ENCODE results near the gene MAP2K3.
"Not testable (repeated sequence)": the region's sequence is repeated elsewhere in the genome, so short reads cannot be mapped to it uniquely, and the experiment has no call there.

MAP2K3 gene

DNA sequence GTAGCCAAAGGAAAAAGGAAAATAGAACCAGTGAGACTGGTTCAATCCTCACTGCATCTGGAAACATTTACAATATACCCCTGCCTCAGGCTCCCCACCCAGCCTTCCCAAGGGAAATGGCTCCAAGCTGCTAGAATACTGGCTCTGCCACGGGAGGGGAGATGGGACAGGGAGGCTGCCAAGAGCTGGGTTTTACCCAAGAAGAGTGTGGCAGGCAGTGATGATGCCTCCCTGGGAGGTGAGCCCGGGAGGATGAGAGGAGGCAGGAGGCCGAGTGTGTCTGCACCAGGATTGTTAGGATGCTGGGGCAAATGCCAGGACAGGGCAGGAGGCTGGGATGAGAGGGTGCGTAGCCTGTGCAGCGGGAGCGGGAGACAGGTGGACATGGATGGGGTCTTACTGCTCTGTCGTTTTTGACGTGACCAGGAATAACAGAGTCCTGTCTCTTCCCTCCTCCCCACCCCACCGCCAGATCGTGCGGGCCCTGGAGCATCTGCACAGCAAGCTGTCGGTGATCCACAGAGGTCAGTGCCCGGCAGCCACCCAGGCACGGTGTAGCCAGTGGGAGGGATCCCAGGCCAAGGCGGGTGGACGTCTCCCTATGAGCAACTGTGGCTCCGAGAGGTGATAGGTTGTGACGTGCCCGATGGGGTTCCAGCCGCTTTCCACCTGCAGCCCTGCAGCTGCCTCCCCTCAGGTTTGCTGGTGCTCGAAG is 18.4 kb downstream of the MAP2K3 start:
- no peak for DNase-seq (ENCODE audit: low read depth)
- no peak overlapping the region for H3K4me3 ChIP-seq (ENCODE audit: low read depth, low read length)
- TF ChIP-seq, protein P1, sequence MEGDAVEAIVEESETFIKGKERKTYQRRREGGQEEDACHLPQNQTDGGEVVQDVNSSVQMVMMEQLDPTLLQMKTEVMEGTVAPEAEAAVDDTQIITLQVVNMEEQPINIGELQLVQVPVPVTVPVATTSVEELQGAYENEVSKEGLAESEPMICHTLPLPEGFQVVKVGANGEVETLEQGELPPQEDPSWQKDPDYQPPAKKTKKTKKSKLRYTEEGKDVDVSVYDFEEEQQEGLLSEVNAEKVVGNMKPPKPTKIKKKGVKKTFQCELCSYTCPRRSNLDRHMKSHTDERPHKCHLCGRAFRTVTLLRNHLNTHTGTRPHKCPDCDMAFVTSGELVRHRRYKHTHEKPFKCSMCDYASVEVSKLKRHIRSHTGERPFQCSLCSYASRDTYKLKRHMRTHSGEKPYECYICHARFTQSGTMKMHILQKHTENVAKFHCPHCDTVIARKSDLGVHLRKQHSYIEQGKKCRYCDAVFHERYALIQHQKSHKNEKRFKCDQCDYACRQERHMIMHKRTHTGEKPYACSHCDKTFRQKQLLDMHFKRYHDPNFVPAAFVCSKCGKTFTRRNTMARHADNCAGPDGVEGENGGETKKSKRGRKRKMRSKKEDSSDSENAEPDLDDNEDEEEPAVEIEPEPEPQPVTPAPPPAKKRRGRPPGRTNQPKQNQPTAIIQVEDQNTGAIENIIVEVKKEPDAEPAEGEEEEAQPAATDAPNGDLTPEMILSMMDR (IDR thresholded peaks at IDR 0.05; ENCODE audit: low read depth, low read length, missing control alignments) = no peak

DNA sequence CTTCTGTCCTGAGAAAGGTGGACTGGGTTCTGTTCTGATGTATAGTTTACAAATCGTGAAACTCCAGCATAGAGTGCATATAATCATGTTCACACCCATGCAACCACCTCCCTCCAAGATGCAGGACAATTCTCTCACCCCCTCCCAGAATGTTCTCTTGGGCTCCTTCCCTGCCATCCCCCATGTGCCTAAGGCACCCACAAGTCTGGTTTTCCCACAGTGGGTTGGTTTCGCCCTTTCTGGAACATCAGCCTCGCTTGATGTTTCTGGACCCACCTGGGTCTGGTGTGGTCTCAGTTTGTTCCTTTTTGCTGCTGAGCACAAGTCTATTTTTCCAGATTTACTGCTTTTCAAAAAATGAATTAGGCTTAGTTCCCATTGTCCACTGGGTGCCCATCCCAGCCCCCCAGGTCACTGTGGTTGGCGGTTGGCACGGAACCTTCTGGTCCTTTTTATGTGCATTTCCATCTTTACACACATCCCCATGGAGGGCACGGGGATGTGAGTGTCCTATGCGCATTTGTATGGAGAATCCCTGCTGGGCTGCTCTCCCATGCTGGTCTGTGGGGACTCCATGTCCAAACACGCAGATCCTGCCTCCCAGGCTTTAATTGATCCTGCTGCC is 19.0 kb downstream of the MAP2K3 start:
- no peak for DNase-seq (ENCODE audit: low read depth)
- TF ChIP-seq, protein P1 (IDR thresholded peaks at IDR 0.05; ENCODE audit: low read depth, low read length, missing control alignments) = no peak

DNA sequence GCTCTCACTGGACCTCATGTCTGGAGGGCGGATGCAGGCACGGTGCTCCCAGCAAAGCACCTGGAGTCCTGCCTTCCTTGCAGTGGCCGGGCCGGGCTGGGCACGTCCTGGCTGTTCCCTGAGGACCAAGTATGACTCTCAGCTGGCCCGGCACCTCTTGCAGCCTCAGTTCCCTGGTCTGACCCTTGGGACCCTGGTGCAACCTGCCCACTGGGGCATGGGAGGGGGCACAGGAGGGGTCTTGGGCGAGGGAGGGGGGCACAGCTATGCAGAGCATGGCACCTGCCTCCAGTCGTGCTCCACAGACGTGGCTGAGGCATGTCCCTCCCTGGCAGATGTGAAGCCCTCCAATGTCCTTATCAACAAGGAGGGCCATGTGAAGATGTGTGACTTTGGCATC is 19.6 kb downstream of the MAP2K3 start:
- TF ChIP-seq, protein P1 (IDR thresholded peaks at IDR 0.05; ENCODE audit: low read depth, low read length, missing control alignments) = no peak
- no peak for DNase-seq (ENCODE audit: low read depth)
- no peak overlapping the region for H3K4me3 ChIP-seq (ENCODE audit: low read depth, low read length)

More for the DNA sequence above, 19.0 kb downstream of the MAP2K3 start:
- H3K4me3 ChIP-seq (ENCODE audit: low read depth, low read length) = no peak overlapping the region

GRCh38 chr17:21304551-21305151 is 20.1 kb downstream of the MAP2K3 start:
- DNase-seq (ENCODE audit: low read depth); H3K4me3 ChIP-seq (ENCODE audit: low read depth, low read length): not testable (repeated sequence)

DNA sequence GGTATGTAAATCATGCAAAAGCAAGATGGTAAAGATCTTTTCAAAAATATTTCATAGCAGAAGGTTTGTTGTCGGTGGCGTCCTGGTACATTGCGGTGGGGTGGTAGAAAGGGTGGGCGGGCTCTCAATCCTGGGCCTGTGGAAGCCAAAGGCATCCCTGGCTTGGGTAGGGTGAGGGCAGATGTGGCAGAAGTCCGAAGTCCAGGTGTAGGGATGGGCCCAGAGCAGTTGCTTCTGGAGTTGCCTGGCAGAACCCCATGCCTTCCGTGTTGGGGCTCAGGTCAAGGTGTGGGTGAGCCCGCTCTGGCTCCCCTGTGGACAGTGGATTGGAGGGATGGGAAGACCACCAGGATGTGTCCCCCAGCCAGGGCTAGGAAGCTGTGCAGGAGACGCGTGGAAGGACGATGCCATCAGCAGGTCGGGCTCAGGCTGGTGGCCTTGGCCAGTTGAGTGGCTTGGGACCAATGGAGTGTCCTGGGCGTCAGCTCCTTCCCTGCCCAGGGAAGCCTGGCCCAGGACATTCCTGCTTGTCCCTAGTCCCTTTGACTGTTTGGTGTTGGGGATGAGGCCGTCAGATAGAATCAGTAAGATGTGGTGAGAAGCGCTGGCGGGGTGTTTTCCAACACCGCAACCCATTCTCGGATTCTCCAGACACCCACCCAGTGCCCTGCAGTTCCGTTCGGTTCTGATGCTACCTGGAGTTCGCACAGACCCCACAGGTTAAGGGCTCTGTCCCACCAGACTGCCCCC is 21.1 kb downstream of the MAP2K3 start:
- not testable (repeated sequence) for H3K4me3 ChIP-seq (ENCODE audit: low read depth, low read length); DNase-seq (ENCODE audit: low read depth)

DNA sequence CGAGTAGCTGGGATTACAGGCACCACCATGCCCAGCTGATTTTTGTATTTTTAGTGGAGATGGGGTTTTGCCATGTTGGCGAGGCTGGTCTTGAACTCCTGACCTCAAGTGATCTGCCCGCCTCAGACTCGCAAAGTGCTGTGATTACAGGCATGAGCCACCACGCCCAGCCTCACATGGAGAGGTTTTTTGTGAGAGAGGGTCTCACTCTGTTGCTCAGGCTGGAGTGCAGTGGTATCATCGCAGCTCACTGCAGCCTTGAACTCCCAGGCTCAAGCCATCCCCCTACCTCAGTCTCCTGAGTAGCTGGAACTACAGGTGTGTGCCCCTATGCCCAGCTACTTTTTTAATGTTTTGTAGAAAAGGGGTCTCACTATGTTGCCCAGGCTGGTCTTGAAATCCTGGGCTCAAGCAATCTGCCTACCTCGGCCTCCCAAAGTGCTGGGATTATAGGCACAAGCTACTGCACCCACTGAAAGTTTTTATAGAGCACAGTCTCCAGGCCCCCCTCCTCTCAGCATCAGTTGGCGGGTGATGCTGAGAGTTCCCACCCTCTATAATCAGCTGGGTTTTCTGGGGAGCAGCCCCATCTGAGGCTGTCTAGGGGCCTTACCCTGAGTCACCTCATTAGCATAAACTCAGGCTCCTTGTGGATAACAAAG is 22.2 kb downstream of the MAP2K3 start:
- not testable (repeated sequence) for H3K4me3 ChIP-seq (ENCODE audit: low read depth, low read length); DNase-seq (ENCODE audit: low read depth)

- DNase-seq (ENCODE audit: low read depth); H3K4me3 ChIP-seq (ENCODE audit: low read depth, low read length): not testable (repeated sequence)
Measured at GRCh38 chr17:21307273-21307625, 22.7 kb downstream of the MAP2K3 start.

- not testable (repeated sequence) for DNase-seq (ENCODE audit: low read depth); H3K4me3 ChIP-seq (ENCODE audit: low read depth, low read length)
Measured at GRCh38 chr17:21308931-21309381, 24.4 kb downstream of the MAP2K3 start.

- not testable (repeated sequence) for H3K4me3 ChIP-seq (ENCODE audit: low read depth, low read length); DNase-seq (ENCODE audit: low read depth)
Measured at GRCh38 chr17:21310061-21310765, 25.7 kb downstream of the MAP2K3 start.

GRCh38 chr17:21310766-21311602 is 26.5 kb downstream of the MAP2K3 start:
- not testable (repeated sequence) for H3K4me3 ChIP-seq (ENCODE audit: low read depth, low read length); DNase-seq (ENCODE audit: low read depth)

Data from GM12864 (cell line).